SK-N-SH (cell line): ENCODE measurements around the gene FBXO3. TPM values are rescaled to one million over a fixed set of nuclear protein-coding genes. Genes with fewer than 3 reads are reported as not detected.

Experiments
- CTCF ChIA-PET: fragments of 300-600, 350-600 bp; formaldehyde crosslinking; extraction: SDS; loops from one replicate; lab custom pipeline; 2021; lab: Yijun Ruan, JAX
- POLR2A ChIA-PET: fragments of 350-600 bp; sonication (Branson Sonifier 250); formaldehyde crosslinking; extraction: SDS; loops from one replicate; lab custom pipeline; 2020; ENCODE audit warnings: antibody characterized with exemption, inconsistent platforms; lab: Yijun Ruan, JAX
- DNase-seq: peaks from one replicate; pipeline ENCODE4 v3.0.0; 2012
- H2AFZ ChIP-seq: fragments of 200-600 bp; sonication (generic); 2 replicates; pipeline ENCODE4 v1.8.1; 2016; ENCODE audit warnings: antibody characterized with exemption, mild to moderate bottlenecking, low read depth
- H3F3A ChIP-seq: fragments of 200-600 bp; sonication (generic); replicated peaks from 2 replicates; pipeline ENCODE3; 2016; ENCODE audit warnings: antibody characterized with exemption, mild to moderate bottlenecking; ENCODE audit not compliant: insufficient read depth
- H3K27ac ChIP-seq, 2 experiments: fragments of 200-500 bp in 1 of 2; fragments of 200-600 bp in 1 of 2; sonication (Bioruptor generic) in 1 of 2; sonication (generic), shearing (Covaris generic) in 1 of 2; 2 replicates each; pipeline versions ENCODE4 v1.5.1 to v1.6.1; 2014 to 2016; ENCODE audit warnings: low read depth in 2 of 2, inconsistent platforms in 1 of 2, low read length in 1 of 2, mild to moderate bottlenecking in 1 of 2, mixed read lengths in 1 of 2
- H3K27me3 ChIP-seq: fragments of 200-600 bp; sonication (generic), shearing (Covaris generic); 2 replicates; pipeline ENCODE4 v1.6.1; 2016; ENCODE audit warnings: mixed run types; ENCODE audit not compliant: insufficient read depth
- H3K36me3 ChIP-seq, 2 experiments: fragments of 200-500 bp in 1 of 2; fragments of 200-600 bp in 1 of 2; sonication (Bioruptor generic) in 1 of 2; sonication (generic) in 1 of 2; replicated peaks in 1 of 2; 2 replicates each; pipeline versions ENCODE3 to v1.5.1; 2014 to 2016; ENCODE audit warnings: low read length in 1 of 2, mild to moderate bottlenecking in 1 of 2; ENCODE audit not compliant: insufficient read depth in 2 of 2, control insufficient read depth in 1 of 2
- H3K4me1 ChIP-seq, 2 experiments: fragments of 200-500 bp in 1 of 2; fragments of 200-600 bp in 1 of 2; sonication (Bioruptor generic) in 1 of 2; sonication (generic), shearing (Covaris generic) in 1 of 2; 2 replicates each; pipeline versions ENCODE4 v1.5.1 to v1.6.1; 2014 to 2016; ENCODE audit warnings: low read depth in 1 of 2, low read length in 1 of 2, mixed run types in 1 of 2; ENCODE audit not compliant: insufficient read depth in 2 of 2, control insufficient read depth in 1 of 2
- H3K4me2 ChIP-seq: fragments of 200-600 bp; sonication (generic), shearing (Covaris generic); 2 replicates; pipeline ENCODE4 v1.6.1; 2017; ENCODE audit warnings: mixed run types
- H3K4me3 ChIP-seq, 2 experiments: fragments of 200-500 bp in 1 of 2; fragments of 200-600 bp in 1 of 2; sonication (Bioruptor generic) in 1 of 2; sonication (generic), shearing (Covaris generic) in 1 of 2; 2 replicates each; pipeline versions ENCODE4 v1.5.1 to v1.8.1; 2014 to 2016; ENCODE audit warnings: low read depth in 2 of 2, inconsistent platforms in 1 of 2, low read length in 1 of 2, mild to moderate bottlenecking in 1 of 2, mixed read lengths in 1 of 2, moderate library complexity in 1 of 2
- H3K79me2 ChIP-seq: fragments of 200-600 bp; sonication (generic); 2 replicates; pipeline ENCODE4 v1.8.1; 2017; ENCODE audit warnings: mild to moderate bottlenecking; ENCODE audit not compliant: insufficient read depth
- H3K9ac ChIP-seq: fragments of 200-600 bp; sonication (generic); 2 replicates; pipeline ENCODE4 v1.6.1; 2017; ENCODE audit warnings: mixed run types
- H3K9me2 ChIP-seq: fragments of 200-600 bp; sonication (generic); 2 replicates; pipeline ENCODE4 v1.6.1; 2017; ENCODE audit warnings: mixed run types
- H3K9me3 ChIP-seq: fragments of 200-600 bp; sonication (generic); 2 replicates; pipeline ENCODE4 v1.6.1; 2017; ENCODE audit warnings: mixed run types, mild to moderate bottlenecking, moderate library complexity
- H4K20me1 ChIP-seq: fragments of 200-600 bp; sonication (generic); 2 replicates; pipeline ENCODE4 v1.6.1; 2017; ENCODE audit warnings: mild to moderate bottlenecking, mixed run types; ENCODE audit not compliant: insufficient read depth
- ELF1 ChIP-seq: IDR thresholded peaks from 2 replicates; pipeline ENCODE4 v1.4.0; 2012
- FOSL2 ChIP-seq: IDR thresholded peaks from 2 replicates; pipeline ENCODE4 v1.4.0; 2012; ENCODE audit warnings: low read depth, mild to moderate bottlenecking, moderate library complexity, borderline replicate concordance
- JUND ChIP-seq: IDR thresholded peaks from 2 replicates; pipeline ENCODE4 v1.4.0; 2012
- MEF2A ChIP-seq: IDR thresholded peaks from 2 replicates; pipeline ENCODE4 v1.4.0; 2012; ENCODE audit warnings: low read depth, borderline replicate concordance
- NFIC ChIP-seq: IDR thresholded peaks from 2 replicates; pipeline ENCODE4 v1.4.0; 2012; ENCODE audit warnings: borderline replicate concordance
- NRF1 ChIP-seq: IDR thresholded peaks from 2 replicates; pipeline ENCODE4 v1.6.1; 2012; ENCODE audit warnings: low read depth, mild to moderate bottlenecking, low read length
- POLR2AphosphoS5 ChIP-seq: IDR thresholded peaks from 2 replicates; pipeline ENCODE4 v1.6.1; 2012; ENCODE audit warnings: low read depth, low read length
- RFX5 ChIP-seq: IDR thresholded peaks from 2 replicates; pipeline ENCODE4 v1.6.1; 2012; ENCODE audit warnings: mild to moderate bottlenecking, improper control_type of control experiment, low read length
- RXRA ChIP-seq: IDR thresholded peaks from 2 replicates; pipeline ENCODE4 v1.4.0; 2012; ENCODE audit warnings: low read depth, mild to moderate bottlenecking, borderline replicate concordance
- TAF1 ChIP-seq: IDR thresholded peaks from 2 replicates; pipeline ENCODE4 v1.6.1; 2012; ENCODE audit warnings: low read depth, mild to moderate bottlenecking, low read length, moderate library complexity, borderline replicate concordance
- TEAD4 ChIP-seq: IDR thresholded peaks from 2 replicates; pipeline ENCODE4 v1.4.0; 2012; ENCODE audit warnings: mild to moderate bottlenecking, borderline replicate concordance; ENCODE audit not compliant: insufficient read depth
- WGBS: methylation state at CpG from one replicate; pipeline ENCODE4 v1.1.6; 2017; ENCODE audit warnings: low lambda C conversion rate; 5-methylcytosine and 5-hydroxymethylcytosine counted together
- polyA plus RNA-seq, 3 experiments: library from polyadenylated mRNA; depleted of rRNA; stranded (reverse); fragments of >200 nt; gene quantifications; 2 replicates each; pipeline ENCODE4 v1.2.3, GENCODE V29; 2012
- TF ChIP-seq, protein P1 (sequence below): IDR thresholded peaks from 2 replicates; pipeline ENCODE4 v1.6.1; 2012; ENCODE audit warnings: mild to moderate bottlenecking, low read depth, low read length, moderate library complexity
- TF ChIP-seq, protein P2 (sequence below): fragments of 150-350 bp; IDR thresholded peaks from 2 replicates; pipeline ENCODE4 v1.6.1; 2017; ENCODE audit warnings: antibody characterized with exemption, low read length, low read depth, borderline replicate concordance

The FBXO3 gene
- polyA plus RNA-seq, 1 of the 3 experiments (the other 2 are of a cell fraction) = 17.9 TPM

DNA sequence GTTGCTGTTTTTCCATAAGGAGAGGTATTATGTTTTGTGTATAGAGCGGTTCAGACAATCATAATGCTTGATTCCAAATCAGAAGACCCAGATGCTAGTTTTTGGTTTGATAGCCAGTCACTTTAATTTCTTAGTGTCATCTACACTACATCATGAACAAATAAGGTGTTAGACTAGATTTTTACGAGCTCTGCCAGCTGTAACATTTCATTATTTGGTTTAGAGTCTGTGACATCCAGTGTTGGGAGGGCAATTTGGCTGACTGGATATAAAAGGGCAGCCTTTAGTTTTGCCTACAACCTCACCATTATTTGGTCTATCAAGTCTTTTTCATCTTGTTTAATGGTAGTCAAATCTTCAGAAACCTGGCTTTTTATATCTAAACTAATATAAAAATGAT lies 30.2 kb upstream of the FBXO3 start:
- Histone ChIP-seq H3K27me3 (peaks cover 5% of the 10 kb centered on the region; the same call in 1 of the 2 replicates), H3K36me3 (no peaks in the 10 kb centered on the region), H3F3A (no peaks in the 10 kb centered on the region), H3K9ac (no peak overlapping the region), H3K79me2 (no peaks in the 10 kb centered on the region), H3K4me2 (no peak overlapping the region), H3K9me3 (no peaks in the 10 kb centered on the region), H3K9me2 (no peaks in the 10 kb centered on the region), H3K27ac (no peak overlapping the region), H3K4me1 (peaks cover 5 to 9% of the 10 kb centered on the region in 2 experiments; a peak in 3 of 4 replicates), H3K4me3 (no peak overlapping the region), H4K20me1 (no peaks in the 10 kb centered on the region), H2AFZ (no peak overlapping the region)
- ChIA-PET CTCF (interaction anchor here (0.9 to 8.2 kb wide), 4 partner anchors 23 to 184 kb away, joined by 3 to 213 read pairs (median 6); no protein-coding TSS in a partner anchor), POLR2A (interaction anchor here (0.8 kb wide), 1 partner anchor 26 kb away, joined by 3 read pairs; no protein-coding TSS in a partner anchor)
- TF ChIP-seq, protein P1, sequence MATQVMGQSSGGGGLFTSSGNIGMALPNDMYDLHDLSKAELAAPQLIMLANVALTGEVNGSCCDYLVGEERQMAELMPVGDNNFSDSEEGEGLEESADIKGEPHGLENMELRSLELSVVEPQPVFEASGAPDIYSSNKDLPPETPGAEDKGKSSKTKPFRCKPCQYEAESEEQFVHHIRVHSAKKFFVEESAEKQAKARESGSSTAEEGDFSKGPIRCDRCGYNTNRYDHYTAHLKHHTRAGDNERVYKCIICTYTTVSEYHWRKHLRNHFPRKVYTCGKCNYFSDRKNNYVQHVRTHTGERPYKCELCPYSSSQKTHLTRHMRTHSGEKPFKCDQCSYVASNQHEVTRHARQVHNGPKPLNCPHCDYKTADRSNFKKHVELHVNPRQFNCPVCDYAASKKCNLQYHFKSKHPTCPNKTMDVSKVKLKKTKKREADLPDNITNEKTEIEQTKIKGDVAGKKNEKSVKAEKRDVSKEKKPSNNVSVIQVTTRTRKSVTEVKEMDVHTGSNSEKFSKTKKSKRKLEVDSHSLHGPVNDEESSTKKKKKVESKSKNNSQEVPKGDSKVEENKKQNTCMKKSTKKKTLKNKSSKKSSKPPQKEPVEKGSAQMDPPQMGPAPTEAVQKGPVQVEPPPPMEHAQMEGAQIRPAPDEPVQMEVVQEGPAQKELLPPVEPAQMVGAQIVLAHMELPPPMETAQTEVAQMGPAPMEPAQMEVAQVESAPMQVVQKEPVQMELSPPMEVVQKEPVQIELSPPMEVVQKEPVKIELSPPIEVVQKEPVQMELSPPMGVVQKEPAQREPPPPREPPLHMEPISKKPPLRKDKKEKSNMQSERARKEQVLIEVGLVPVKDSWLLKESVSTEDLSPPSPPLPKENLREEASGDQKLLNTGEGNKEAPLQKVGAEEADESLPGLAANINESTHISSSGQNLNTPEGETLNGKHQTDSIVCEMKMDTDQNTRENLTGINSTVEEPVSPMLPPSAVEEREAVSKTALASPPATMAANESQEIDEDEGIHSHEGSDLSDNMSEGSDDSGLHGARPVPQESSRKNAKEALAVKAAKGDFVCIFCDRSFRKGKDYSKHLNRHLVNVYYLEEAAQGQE = no peak
- TF ChIP-seq NRF1 = no peak
- TF ChIP-seq RFX5 = no peak
- no peak for TF ChIP-seq POLR2AphosphoS5
- TF ChIP-seq RXRA = no peak
- no peak for TF ChIP-seq MEF2A
- no peak for TF ChIP-seq NFIC
- TF ChIP-seq ELF1 = no peak
- no peak for TF ChIP-seq TAF1
- no peak for TF ChIP-seq TEAD4
- TF ChIP-seq, protein P2, sequence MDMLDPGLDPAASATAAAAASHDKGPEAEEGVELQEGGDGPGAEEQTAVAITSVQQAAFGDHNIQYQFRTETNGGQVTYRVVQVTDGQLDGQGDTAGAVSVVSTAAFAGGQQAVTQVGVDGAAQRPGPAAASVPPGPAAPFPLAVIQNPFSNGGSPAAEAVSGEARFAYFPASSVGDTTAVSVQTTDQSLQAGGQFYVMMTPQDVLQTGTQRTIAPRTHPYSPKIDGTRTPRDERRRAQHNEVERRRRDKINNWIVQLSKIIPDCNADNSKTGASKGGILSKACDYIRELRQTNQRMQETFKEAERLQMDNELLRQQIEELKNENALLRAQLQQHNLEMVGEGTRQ = no peak
- TF ChIP-seq FOSL2 = no peak
- no peak for TF ChIP-seq JUND
- 80% methylated on average over 2 of the region's 2 CpGs for WGBS
- no peak for DNase-seq
